Spleen (tissue), 7 donors: Measurements from ENCODE around the gene CHMP5.

ENCODE experiments used
- POLR2AphosphoS5 ChIP-seq, 3 donors: sonication (generic); formaldehyde crosslinking; IDR thresholded peaks; one replicate each; pipeline ENCODE4 v1.5.1; 2017; ENCODE audit warnings: antibody characterized with exemption in 3 of 3
- TF ChIP-seq, protein P1 (sequence below), 11 experiments: fragments of 200-600 bp in 7 of 11; fragments of 450-650 bp in 4 of 11; sonication (generic) in 4 of 11; IDR thresholded peaks in 8 of 11; conservative IDR thresholded peaks in 3 of 11; 1 replicate in 7 of 11; 2 replicates in 4 of 11; pipeline versions ENCODE4 v1.4.0 to v1.8.0; 2016 to 2021; ENCODE audit warnings: antibody characterized with exemption in 11 of 11, inconsistent platforms in 4 of 11, mild to moderate bottlenecking in 1 of 11
- donor health status: DM: no; HTN: no; CAD: no; lungs with moderate emphysema.
- donor health status: DM: no; HTN: no; CAD: no.
- donor health status: DM: no; HTN: no; CAD: no.

DNA sequence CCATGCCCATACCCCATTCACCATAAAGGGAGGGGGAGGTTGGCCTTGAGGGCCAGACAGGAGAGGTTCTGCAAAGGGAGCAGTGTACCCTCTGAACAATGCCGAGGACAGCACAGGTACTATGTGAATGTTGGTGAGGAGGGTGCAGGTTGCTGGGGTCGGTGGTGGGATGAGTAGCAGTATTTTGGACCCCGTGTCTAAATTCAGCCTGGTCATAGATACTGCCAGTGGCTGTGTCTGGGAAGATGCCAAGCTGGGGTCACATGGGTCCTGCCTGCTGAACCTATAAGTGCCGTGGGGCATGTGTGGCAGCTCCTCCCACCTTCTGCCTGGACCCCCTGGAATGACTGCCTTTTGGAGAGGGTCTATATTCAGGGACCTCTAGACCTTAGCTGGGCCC lies 36.2 kb upstream of the CHMP5 start:
- no peak for TF ChIP-seq POLR2AphosphoS5 (IDR thresholded peaks at IDR 0.05)
- TF ChIP-seq, protein P1, sequence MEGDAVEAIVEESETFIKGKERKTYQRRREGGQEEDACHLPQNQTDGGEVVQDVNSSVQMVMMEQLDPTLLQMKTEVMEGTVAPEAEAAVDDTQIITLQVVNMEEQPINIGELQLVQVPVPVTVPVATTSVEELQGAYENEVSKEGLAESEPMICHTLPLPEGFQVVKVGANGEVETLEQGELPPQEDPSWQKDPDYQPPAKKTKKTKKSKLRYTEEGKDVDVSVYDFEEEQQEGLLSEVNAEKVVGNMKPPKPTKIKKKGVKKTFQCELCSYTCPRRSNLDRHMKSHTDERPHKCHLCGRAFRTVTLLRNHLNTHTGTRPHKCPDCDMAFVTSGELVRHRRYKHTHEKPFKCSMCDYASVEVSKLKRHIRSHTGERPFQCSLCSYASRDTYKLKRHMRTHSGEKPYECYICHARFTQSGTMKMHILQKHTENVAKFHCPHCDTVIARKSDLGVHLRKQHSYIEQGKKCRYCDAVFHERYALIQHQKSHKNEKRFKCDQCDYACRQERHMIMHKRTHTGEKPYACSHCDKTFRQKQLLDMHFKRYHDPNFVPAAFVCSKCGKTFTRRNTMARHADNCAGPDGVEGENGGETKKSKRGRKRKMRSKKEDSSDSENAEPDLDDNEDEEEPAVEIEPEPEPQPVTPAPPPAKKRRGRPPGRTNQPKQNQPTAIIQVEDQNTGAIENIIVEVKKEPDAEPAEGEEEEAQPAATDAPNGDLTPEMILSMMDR (IDR thresholded peaks at IDR 0.05 in 8 of 11, conservative IDR thresholded peaks at IDR 0.05 in 3 of 11), result no peak
